Keratinocyte (primary cell): ENCODE results near the gene CCNH. TPM values are rescaled to one million over a fixed set of nuclear protein-coding genes. Genes with fewer than 3 reads are reported as not detected.

Source experiments
- DNase-seq: peaks from one replicate; pipeline ENCODE4 v3.0.0-alpha.2; 2011; ENCODE audit warnings: low read depth, missing footprints, low spot score
- FAIRE-seq: peaks from 2 replicates; lab custom pipeline; 2011; peaks lifted over from hg19 to GRCh38; lab: Jason Lieb, UNC
- H2AFZ ChIP-seq: 2 replicates; pipeline ENCODE4 v1.6.0; 2012; ENCODE audit warnings: low read length, control low read depth, inconsistent platforms; ENCODE audit not compliant: control insufficient read depth
- H3K27ac ChIP-seq: 2 replicates; pipeline ENCODE4 v1.5.1; 2011; ENCODE audit warnings: low read length; ENCODE audit not compliant: control insufficient read depth, insufficient read depth
- H3K27me3 ChIP-seq: 3 replicates; pipeline ENCODE4 v1.6.0; 2011; ENCODE audit warnings: low read length; ENCODE audit not compliant: control insufficient read depth, insufficient read depth; ENCODE audit errors: extremely low read depth
- H3K36me3 ChIP-seq, 2 experiments: 2 replicates in 1 of 2; 3 replicates in 1 of 2; pipeline ENCODE4 v1.5.1; 2011; ENCODE audit warnings: low read length in 2 of 2, mild to moderate bottlenecking in 1 of 2; ENCODE audit not compliant: control insufficient read depth in 2 of 2, insufficient read depth in 2 of 2; ENCODE audit errors: extremely low read depth in 1 of 2
- H3K4me1 ChIP-seq: 3 replicates; pipeline ENCODE4 v1.5.1; 2011; ENCODE audit warnings: low read length; ENCODE audit not compliant: control insufficient read depth, insufficient read depth; ENCODE audit errors: extremely low read depth
- H3K4me2 ChIP-seq: 3 replicates; pipeline ENCODE4 v1.6.0; 2011; ENCODE audit warnings: low read depth, low read length; ENCODE audit not compliant: control insufficient read depth, insufficient read depth; ENCODE audit errors: extremely low read depth
- H3K4me3 ChIP-seq, 3 experiments: fragments of 200-600 bp in 1 of 3; sonication (generic) in 1 of 3; 2 replicates in 2 of 3; 3 replicates in 1 of 3; pipeline ENCODE4 v1.5.1; 2011 to 2016; ENCODE audit warnings: low read length in 3 of 3, mild to moderate bottlenecking in 3 of 3, control low read depth in 2 of 3, inconsistent platforms in 1 of 3, low read depth in 1 of 3, mixed read lengths in 1 of 3, mixed run types in 1 of 3, moderate library complexity in 1 of 3; ENCODE audit not compliant: control insufficient read depth in 2 of 3, insufficient read depth in 2 of 3; ENCODE audit errors: extremely low read depth in 1 of 3
- H3K79me2 ChIP-seq: 2 replicates; pipeline ENCODE4 v1.6.0; 2012; ENCODE audit warnings: low read length; ENCODE audit not compliant: control insufficient read depth, insufficient read depth
- H3K9ac ChIP-seq: 3 replicates; pipeline ENCODE4 v1.6.0; 2011; ENCODE audit warnings: low read length; ENCODE audit not compliant: control insufficient read depth, insufficient read depth; ENCODE audit errors: extremely low read depth
- H3K9me1 ChIP-seq: 3 replicates; pipeline ENCODE4 v1.6.0; 2011; ENCODE audit warnings: low read length; ENCODE audit not compliant: control insufficient read depth, insufficient read depth; ENCODE audit errors: extremely low read depth
- H3K9me3 ChIP-seq: 2 replicates; pipeline ENCODE4 v1.5.1; 2012; ENCODE audit warnings: low read depth, low read length; ENCODE audit not compliant: control insufficient read depth
- H4K20me1 ChIP-seq: 3 replicates; pipeline ENCODE4 v1.6.0; 2011; ENCODE audit warnings: low read length; ENCODE audit not compliant: control insufficient read depth, insufficient read depth; ENCODE audit errors: extremely low read depth
- CTCF ChIP-seq, 3 experiments: IDR thresholded peaks in 1 of 3; conservative IDR thresholded peaks in 1 of 3; optimal IDR thresholded peaks in 1 of 3; 2 replicates in 2 of 3; 3 replicates in 1 of 3; pipeline versions ENCODE3 to v1.5.1; 2011; ENCODE audit warnings: low read length in 3 of 3, mild to moderate bottlenecking in 3 of 3, moderate library complexity in 2 of 3, control low read depth in 1 of 3, inconsistent platforms in 1 of 3; ENCODE audit not compliant: insufficient read depth in 2 of 3; ENCODE audit errors: extremely low read depth in 1 of 3
- EZH2 ChIP-seq: IDR thresholded peaks from one replicate; pipeline ENCODE4 v1.6.1; 2012; ENCODE audit warnings: inconsistent platforms, mild to moderate bottlenecking, low read length, moderate library complexity
- dilution Hi-C: fragments of 300-500 bp; cut with MboI; formaldehyde crosslinking; loops from one replicate; pipeline ENCODE4 v1.7.0; 2020; ENCODE audit warnings: low sequenced_read_pairs; ENCODE audit not compliant: extremely low pct_ligation_motif_present
- polyA plus RNA-seq, 5 experiments: library from polyadenylated mRNA; depleted of rRNA in 3 of 5; stranded (reverse) in 3 of 5; stranded (forward) in 1 of 5; unstranded in 1 of 5; fragments of >200 nt; gene quantifications; 1 replicate in 1 of 5; 2 replicates in 3 of 5; 3 replicates in 1 of 5; pipeline versions ENCODE4 v1.2.1 to v1.2.3, GENCODE V29; 2011 to 2012; ENCODE audit warnings: missing spikeins in 2 of 5, low read depth in 1 of 5, low replicate concordance in 1 of 5

Gene CCNH
- polyA plus RNA-seq, 1 donor (not counting 4 experiments of a cell fraction or from before 2014, with no cell fraction given): 56.5 TPM

- no peaks in the 10 kb centered on the region for H3K27me3 ChIP-seq
- no peak overlapping the region for H3K9ac ChIP-seq
- H3K9me3 ChIP-seq: no peaks in the 10 kb centered on the region
- dilution Hi-C loops: no loop called here
- H3K9me1 ChIP-seq: no peaks in the 10 kb centered on the region
- H4K20me1 ChIP-seq: no peaks in the 10 kb centered on the region
- H3K4me1 ChIP-seq: peaks cover 9% of the 10 kb centered on the region
- TF ChIP-seq CTCF (optimal IDR thresholded peaks at IDR 0.05 in 1 of 3, IDR thresholded peaks at IDR 0.05 in 1 of 3, conservative IDR thresholded peaks at IDR 0.05 in 1 of 3; ENCODE audit: extremely low read depth in 1 of 3, insufficient read depth in 2 of 3, low read length in 3 of 3) (no peak), EZH2 (no peak)
- H3K4me3 ChIP-seq: peak overlapping the region in 2 of 3 experiments; percentile 95 to 99
- peak overlapping the region; percentile 86 for H3K4me2 ChIP-seq
- H3K36me3 ChIP-seq: peaks cover 5 to 6% of the 10 kb centered on the region in 2 experiments
- peak overlapping the region; percentile 4 for H3K27ac ChIP-seq
- FAIRE-seq: no peak
- peaks cover 38% of the 10 kb centered on the region for H3K79me2 ChIP-seq
- DNase-seq: no peak
- no peak overlapping the region for H2AFZ ChIP-seq
Observed at GRCh38 chr5:87410931-87411330, 1.8 kb downstream of the CCNH start.

- H3K4me2 ChIP-seq: no peak overlapping the region
- no peaks in the 10 kb centered on the region for H3K9me1 ChIP-seq
- no peaks in the 10 kb centered on the region for H3K27me3 ChIP-seq
- peaks cover 12% of the 10 kb centered on the region in 2 experiments for H3K36me3 ChIP-seq
- no peak overlapping the region for H3K27ac ChIP-seq
- peaks cover 9% of the 10 kb centered on the region for H3K4me1 ChIP-seq
- TF ChIP-seq EZH2 (no peak), CTCF (optimal IDR thresholded peaks at IDR 0.05 in 1 of 3, IDR thresholded peaks at IDR 0.05 in 1 of 3, conservative IDR thresholded peaks at IDR 0.05 in 1 of 3; ENCODE audit: extremely low read depth in 1 of 3, insufficient read depth in 2 of 3, low read length in 3 of 3) (no peak)
- no peak overlapping the region for H3K4me3 ChIP-seq
- no peak for DNase-seq
- H3K79me2 ChIP-seq: peaks cover 42% of the 10 kb centered on the region
- FAIRE-seq: no peak
- H3K9me3 ChIP-seq: no peaks in the 10 kb centered on the region
- no peak overlapping the region for H3K9ac ChIP-seq
- no peak overlapping the region for H2AFZ ChIP-seq
- dilution Hi-C loops: no loop called here
- H4K20me1 ChIP-seq: no peaks in the 10 kb centered on the region
Observed at GRCh38 chr5:87408204-87408603, 4.5 kb downstream of the CCNH start.
